ENCODE data around the gene NR3C1.

Gene NR3C1

GRCh38 chr5:143406408-143406807 is 2.9 kb upstream of the NR3C1 start:
- H3K79me2 ChIP-seq (ENCODE audit: low read length): peaks cover 21% of the 10 kb centered on the region
- no peaks in the 10 kb centered on the region for H3K4me1 ChIP-seq (ENCODE audit: low read length)
- TF ChIP-seq EZH2 (optimal IDR thresholded peaks at IDR 0.05; ENCODE audit: low read depth, low read length) (no peak), EZH2phosphoT487 (IDR thresholded peaks at IDR 0.05; ENCODE audit: low read length) (no peak), CTCF (IDR thresholded peaks at IDR 0.05; ENCODE audit: low read length) (no peak)
- no peaks in the 10 kb centered on the region for H3K36me3 ChIP-seq (replicated peaks; ENCODE audit: insufficient read depth, low read length)
- H3F3A ChIP-seq (ENCODE audit: insufficient read depth, low read length): peaks cover 29% of the 10 kb centered on the region
- DNase-seq: no peak
- H3K4me3 ChIP-seq (ENCODE audit: low read length): no peak overlapping the region
- H4K20me1 ChIP-seq (ENCODE audit: insufficient read depth, low read length): no peaks in the 10 kb centered on the region
- H2AFZ ChIP-seq (ENCODE audit: low read length): no peak overlapping the region
- H3K27ac ChIP-seq (ENCODE audit: low read length): no peak overlapping the region
- no peaks in the 10 kb centered on the region for H3K9me3 ChIP-seq (replicated peaks; ENCODE audit: insufficient read depth, low read length)
- no peak overlapping the region for H3K4me2 ChIP-seq (ENCODE audit: low read depth, low read length)
- H3K9me2 ChIP-seq (replicated peaks; ENCODE audit: insufficient read depth, low read length): no peaks in the 10 kb centered on the region
- no peak overlapping the region for H3K9ac ChIP-seq (ENCODE audit: low read length)
- no peaks in the 10 kb centered on the region for H3K27me3 ChIP-seq (replicated peaks; ENCODE audit: insufficient read depth, low read length)

GRCh38 chr5:143405849-143406098 is 2.3 kb upstream of the NR3C1 start:
- Histone ChIP-seq H3K27me3 (replicated peaks; ENCODE audit: insufficient read depth, low read length) (no peaks in the 10 kb centered on the region), H3K4me2 (ENCODE audit: low read depth, low read length) (peak overlapping the region; percentile 98), H3K9me2 (replicated peaks; ENCODE audit: insufficient read depth, low read length) (no peaks in the 10 kb centered on the region), H3K9ac (ENCODE audit: low read length) (peak overlapping the region; percentile 85), H3K36me3 (replicated peaks; ENCODE audit: insufficient read depth, low read length) (no peaks in the 10 kb centered on the region), H2AFZ (ENCODE audit: low read length) (peak overlapping the region; percentile 88), H3F3A (ENCODE audit: insufficient read depth, low read length) (peaks cover 29% of the 10 kb centered on the region), H3K79me2 (ENCODE audit: low read length) (peaks cover 27% of the 10 kb centered on the region), H3K9me3 (replicated peaks; ENCODE audit: insufficient read depth, low read length) (no peaks in the 10 kb centered on the region), H3K27ac (ENCODE audit: low read length) (peak overlapping the region; percentile 96), H4K20me1 (ENCODE audit: insufficient read depth, low read length) (no peaks in the 10 kb centered on the region), H3K4me3 (ENCODE audit: low read length) (peak overlapping the region; percentile 84), H3K4me1 (ENCODE audit: low read length) (no peaks in the 10 kb centered on the region)
- no peak for DNase-seq
- TF ChIP-seq EZH2 (optimal IDR thresholded peaks at IDR 0.05; ENCODE audit: low read depth, low read length) (no peak), CTCF (IDR thresholded peaks at IDR 0.05; ENCODE audit: low read length) (no peak), EZH2phosphoT487 (IDR thresholded peaks at IDR 0.05; ENCODE audit: low read length) (no peak)

- no peaks in the 10 kb centered on the region for H4K20me1 ChIP-seq (ENCODE audit: insufficient read depth, low read length)
- H3K9ac ChIP-seq (ENCODE audit: low read length): peak overlapping the region; percentile 85
- H3K36me3 ChIP-seq (replicated peaks; ENCODE audit: insufficient read depth, low read length): no peaks in the 10 kb centered on the region
- DNase-seq: peak; percentile 85
- no peaks in the 10 kb centered on the region for H3K4me1 ChIP-seq (ENCODE audit: low read length)
- peak overlapping the region; percentile 84 for H3K4me3 ChIP-seq (ENCODE audit: low read length)
- H3K9me3 ChIP-seq (replicated peaks; ENCODE audit: insufficient read depth, low read length): no peaks in the 10 kb centered on the region
- no peak for TF ChIP-seq EZH2 (optimal IDR thresholded peaks at IDR 0.05; ENCODE audit: low read depth, low read length)
- TF ChIP-seq EZH2phosphoT487 (IDR thresholded peaks at IDR 0.05; ENCODE audit: low read length): no peak
- TF ChIP-seq CTCF (IDR thresholded peaks at IDR 0.05; ENCODE audit: low read length): no peak; the same call in 1 of the 2 replicates
- no peaks in the 10 kb centered on the region for H3K9me2 ChIP-seq (replicated peaks; ENCODE audit: insufficient read depth, low read length)
- H3K79me2 ChIP-seq (ENCODE audit: low read length): peaks cover 33% of the 10 kb centered on the region
- no peaks in the 10 kb centered on the region for H3K27me3 ChIP-seq (replicated peaks; ENCODE audit: insufficient read depth, low read length)
- peak overlapping the region; percentile 88 for H2AFZ ChIP-seq (ENCODE audit: low read length)
- H3K27ac ChIP-seq (ENCODE audit: low read length): peak overlapping the region; percentile 96
- peak overlapping the region; percentile 98 for H3K4me2 ChIP-seq (ENCODE audit: low read depth, low read length)
- peaks cover 33% of the 10 kb centered on the region for H3F3A ChIP-seq (ENCODE audit: insufficient read depth, low read length)
These were observed 1.8 kb upstream of the NR3C1 start for GRCh38 chr5:143405063-143405848.
